Neural cell (in vitro differentiated cells): Measurements from ENCODE around the gene BCAR3. TPM values are rescaled to one million over a fixed set of nuclear protein-coding genes. Genes with fewer than 3 reads are reported as not detected.

Experiments
- H2AFZ ChIP-seq: fragments of 200-600, 300-800 bp; sonication (generic), shearing (Covaris generic); 2 replicates; pipeline ENCODE4 v1.6.0; 2014; ENCODE audit warnings: low read depth, mild to moderate bottlenecking, antibody characterized with exemption, low read length, moderate library complexity
- H3F3A ChIP-seq: fragments of 200-600 bp; shearing (Covaris generic); 2 replicates; pipeline ENCODE4 v1.6.1; 2016; ENCODE audit warnings: mild to moderate bottlenecking, moderate library complexity, mixed read lengths, antibody characterized with exemption, low read length; ENCODE audit not compliant: insufficient read depth, poor library complexity, severe bottlenecking
- H3K27ac ChIP-seq: fragments of 200-600, 300-800 bp; sonication (generic), shearing (Covaris generic); 2 replicates; pipeline ENCODE4 v1.5.1; 2014; ENCODE audit warnings: mild to moderate bottlenecking, low read length, moderate library complexity
- H3K27me3 ChIP-seq: fragments of 300-800, 200-600 bp; sonication (generic), shearing (Covaris generic); 2 replicates; pipeline ENCODE4 v1.6.0; 2014; ENCODE audit warnings: mild to moderate bottlenecking, low read depth, low read length, moderate library complexity; ENCODE audit not compliant: insufficient read depth
- H3K36me3 ChIP-seq: fragments of 300-800, 200-600 bp; sonication (generic), shearing (Covaris generic); 2 replicates; pipeline ENCODE4 v1.5.1; 2014; ENCODE audit warnings: mild to moderate bottlenecking, antibody characterized with exemption, low read length, moderate library complexity; ENCODE audit not compliant: insufficient read depth
- H3K4me2 ChIP-seq: fragments of 300-800, 200-600 bp; sonication (generic), shearing (Covaris generic); 2 replicates; pipeline ENCODE4 v1.6.0; 2014; ENCODE audit warnings: mild to moderate bottlenecking, low read length
- H3K4me3 ChIP-seq: fragments of 300-800, 200-600 bp; sonication (generic), shearing (Covaris generic); 2 replicates; pipeline ENCODE4 v1.5.1; 2014; ENCODE audit warnings: mild to moderate bottlenecking, low read length, moderate library complexity
- H3K79me2 ChIP-seq: fragments of 200-600 bp; shearing (Covaris generic); replicated peaks from 2 replicates; pipeline ENCODE4 v1.6.0; 2014; ENCODE audit warnings: mild to moderate bottlenecking, low read length, moderate library complexity; ENCODE audit not compliant: insufficient read depth
- H3K9ac ChIP-seq: fragments of 300-800, 200-600 bp; sonication (generic), shearing (Covaris generic); 2 replicates; pipeline ENCODE4 v1.6.1; 2016; ENCODE audit warnings: mild to moderate bottlenecking, low read length, mixed read lengths
- H3K9me2 ChIP-seq: fragments of 200-600 bp; shearing (Covaris generic); 2 replicates; pipeline ENCODE4 v1.6.1; 2016; ENCODE audit warnings: mild to moderate bottlenecking, low read length, mixed read lengths; ENCODE audit not compliant: insufficient read depth
- H3K9me3 ChIP-seq: fragments of 200-600, 300-800 bp; sonication (generic), shearing (Covaris generic); 2 replicates; pipeline ENCODE4 v1.6.1; 2016; ENCODE audit warnings: mild to moderate bottlenecking, mixed run types, low read length, moderate library complexity, mixed read lengths
- H4K20me1 ChIP-seq: fragments of 200-600 bp; shearing (Covaris generic); 2 replicates; pipeline ENCODE4 v1.6.1; 2016; ENCODE audit warnings: mild to moderate bottlenecking, mixed run types; ENCODE audit not compliant: insufficient read depth
- EP300 ChIP-seq: fragments of 450-650 bp; conservative IDR thresholded peaks from 2 replicates; pipeline ENCODE4 v1.6.1; 2014; ENCODE audit warnings: antibody characterized with exemption, mild to moderate bottlenecking, moderate library complexity; ENCODE audit not compliant: poor library complexity, severe bottlenecking
- EZH2 ChIP-seq: fragments of 200-600, 300-800 bp; shearing (Covaris generic), sonication (generic); IDR thresholded peaks from 2 replicates; pipeline ENCODE4 v1.6.1; 2014; ENCODE audit warnings: antibody characterized with exemption, low read length, borderline replicate concordance, mild to moderate bottlenecking; ENCODE audit not compliant: insufficient read depth, poor library complexity, severe bottlenecking
- MXI1 ChIP-seq: fragments of 450-650 bp; conservative IDR thresholded peaks from 2 replicates; pipeline ENCODE4 v1.6.1; 2014; ENCODE audit warnings: antibody characterized with exemption, mild to moderate bottlenecking; ENCODE audit not compliant: poor library complexity, severe bottlenecking
- POLR2AphosphoS5 ChIP-seq: IDR thresholded peaks from 2 replicates; pipeline ENCODE4 v1.6.1; 2012
- RAD21 ChIP-seq: fragments of 450-650 bp; conservative IDR thresholded peaks from 2 replicates; pipeline ENCODE4 v1.6.1; 2014; ENCODE audit warnings: antibody characterized with exemption, mild to moderate bottlenecking, moderate library complexity
- SMC3 ChIP-seq: fragments of 450-650 bp; conservative IDR thresholded peaks from 2 replicates; pipeline ENCODE4 v1.6.1; 2014; ENCODE audit warnings: antibody characterized with exemption, mild to moderate bottlenecking, moderate library complexity; ENCODE audit not compliant: poor library complexity
- TAF1 ChIP-seq: IDR thresholded peaks from 2 replicates; pipeline ENCODE4 v1.6.1; 2012; ENCODE audit warnings: low read depth
- polyA plus RNA-seq: library from polyadenylated mRNA; depleted of rRNA; stranded (reverse); fragments of >200 nt; gene quantifications from 2 replicates; pipeline ENCODE4 v1.2.3, GENCODE V29; 2014
- TF ChIP-seq, protein P1 (sequence below): fragments of 450-650 bp; IDR thresholded peaks from 2 replicates; pipeline ENCODE4 v1.5.1; 2014; ENCODE audit warnings: antibody characterized with exemption, mild to moderate bottlenecking, moderate library complexity; ENCODE audit not compliant: poor library complexity, severe bottlenecking
- TF ChIP-seq, protein P2 (sequence below): IDR thresholded peaks from 2 replicates; pipeline ENCODE4 v1.6.1; 2012; ENCODE audit warnings: borderline replicate concordance

Gene BCAR3
- polyA plus RNA-seq, 1 donor from 2014 or later, result 2.5 TPM

DNA sequence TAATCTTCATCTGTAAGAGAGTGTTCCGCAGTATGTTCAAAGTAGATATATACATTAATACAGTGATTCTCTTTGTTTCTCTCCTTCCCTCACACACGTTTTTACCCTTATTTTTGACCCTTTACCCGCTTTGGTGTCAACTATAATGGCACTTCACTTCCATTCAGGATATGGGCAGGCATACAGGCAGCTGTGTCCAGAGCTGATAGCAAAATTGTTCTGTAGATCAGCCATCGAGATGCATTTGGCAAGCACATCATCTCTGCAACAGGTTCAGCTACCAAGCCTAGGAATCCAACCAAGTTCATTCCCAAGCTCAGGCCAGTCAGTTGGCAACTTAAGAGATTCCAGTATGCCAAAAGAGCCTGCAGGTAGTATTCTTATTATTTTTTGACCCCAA lies 158.9 kb downstream of the BCAR3 start:
- H2AFZ ChIP-seq, result no peak overlapping the region
- H3K4me3 ChIP-seq, result no peak overlapping the region
- no peaks in the 10 kb centered on the region for H3K9me3 ChIP-seq
- H4K20me1 ChIP-seq, result peaks cover 7% of the 10 kb centered on the region
- no peaks in the 10 kb centered on the region for H3K27me3 ChIP-seq
- TF ChIP-seq EP300, result no peak
- TF ChIP-seq RAD21, result no peak
- TF ChIP-seq, protein P1, sequence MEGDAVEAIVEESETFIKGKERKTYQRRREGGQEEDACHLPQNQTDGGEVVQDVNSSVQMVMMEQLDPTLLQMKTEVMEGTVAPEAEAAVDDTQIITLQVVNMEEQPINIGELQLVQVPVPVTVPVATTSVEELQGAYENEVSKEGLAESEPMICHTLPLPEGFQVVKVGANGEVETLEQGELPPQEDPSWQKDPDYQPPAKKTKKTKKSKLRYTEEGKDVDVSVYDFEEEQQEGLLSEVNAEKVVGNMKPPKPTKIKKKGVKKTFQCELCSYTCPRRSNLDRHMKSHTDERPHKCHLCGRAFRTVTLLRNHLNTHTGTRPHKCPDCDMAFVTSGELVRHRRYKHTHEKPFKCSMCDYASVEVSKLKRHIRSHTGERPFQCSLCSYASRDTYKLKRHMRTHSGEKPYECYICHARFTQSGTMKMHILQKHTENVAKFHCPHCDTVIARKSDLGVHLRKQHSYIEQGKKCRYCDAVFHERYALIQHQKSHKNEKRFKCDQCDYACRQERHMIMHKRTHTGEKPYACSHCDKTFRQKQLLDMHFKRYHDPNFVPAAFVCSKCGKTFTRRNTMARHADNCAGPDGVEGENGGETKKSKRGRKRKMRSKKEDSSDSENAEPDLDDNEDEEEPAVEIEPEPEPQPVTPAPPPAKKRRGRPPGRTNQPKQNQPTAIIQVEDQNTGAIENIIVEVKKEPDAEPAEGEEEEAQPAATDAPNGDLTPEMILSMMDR, result no peak
- TF ChIP-seq SMC3, result no peak
- no peak for TF ChIP-seq POLR2AphosphoS5
- TF ChIP-seq MXI1, result no peak
- TF ChIP-seq, protein P2, sequence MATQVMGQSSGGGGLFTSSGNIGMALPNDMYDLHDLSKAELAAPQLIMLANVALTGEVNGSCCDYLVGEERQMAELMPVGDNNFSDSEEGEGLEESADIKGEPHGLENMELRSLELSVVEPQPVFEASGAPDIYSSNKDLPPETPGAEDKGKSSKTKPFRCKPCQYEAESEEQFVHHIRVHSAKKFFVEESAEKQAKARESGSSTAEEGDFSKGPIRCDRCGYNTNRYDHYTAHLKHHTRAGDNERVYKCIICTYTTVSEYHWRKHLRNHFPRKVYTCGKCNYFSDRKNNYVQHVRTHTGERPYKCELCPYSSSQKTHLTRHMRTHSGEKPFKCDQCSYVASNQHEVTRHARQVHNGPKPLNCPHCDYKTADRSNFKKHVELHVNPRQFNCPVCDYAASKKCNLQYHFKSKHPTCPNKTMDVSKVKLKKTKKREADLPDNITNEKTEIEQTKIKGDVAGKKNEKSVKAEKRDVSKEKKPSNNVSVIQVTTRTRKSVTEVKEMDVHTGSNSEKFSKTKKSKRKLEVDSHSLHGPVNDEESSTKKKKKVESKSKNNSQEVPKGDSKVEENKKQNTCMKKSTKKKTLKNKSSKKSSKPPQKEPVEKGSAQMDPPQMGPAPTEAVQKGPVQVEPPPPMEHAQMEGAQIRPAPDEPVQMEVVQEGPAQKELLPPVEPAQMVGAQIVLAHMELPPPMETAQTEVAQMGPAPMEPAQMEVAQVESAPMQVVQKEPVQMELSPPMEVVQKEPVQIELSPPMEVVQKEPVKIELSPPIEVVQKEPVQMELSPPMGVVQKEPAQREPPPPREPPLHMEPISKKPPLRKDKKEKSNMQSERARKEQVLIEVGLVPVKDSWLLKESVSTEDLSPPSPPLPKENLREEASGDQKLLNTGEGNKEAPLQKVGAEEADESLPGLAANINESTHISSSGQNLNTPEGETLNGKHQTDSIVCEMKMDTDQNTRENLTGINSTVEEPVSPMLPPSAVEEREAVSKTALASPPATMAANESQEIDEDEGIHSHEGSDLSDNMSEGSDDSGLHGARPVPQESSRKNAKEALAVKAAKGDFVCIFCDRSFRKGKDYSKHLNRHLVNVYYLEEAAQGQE, result no peak
- no peak for TF ChIP-seq EZH2
- TF ChIP-seq TAF1, result no peak
- no peak overlapping the region for H3K27ac ChIP-seq
- H3K79me2 ChIP-seq, result peaks cover 49% of the 10 kb centered on the region
- H3K4me2 ChIP-seq, result no peak overlapping the region
- H3K9ac ChIP-seq, result no peak overlapping the region
- no peaks in the 10 kb centered on the region for H3F3A ChIP-seq
- no peaks in the 10 kb centered on the region for H3K36me3 ChIP-seq
- no peaks in the 10 kb centered on the region for H3K9me2 ChIP-seq

DNA sequence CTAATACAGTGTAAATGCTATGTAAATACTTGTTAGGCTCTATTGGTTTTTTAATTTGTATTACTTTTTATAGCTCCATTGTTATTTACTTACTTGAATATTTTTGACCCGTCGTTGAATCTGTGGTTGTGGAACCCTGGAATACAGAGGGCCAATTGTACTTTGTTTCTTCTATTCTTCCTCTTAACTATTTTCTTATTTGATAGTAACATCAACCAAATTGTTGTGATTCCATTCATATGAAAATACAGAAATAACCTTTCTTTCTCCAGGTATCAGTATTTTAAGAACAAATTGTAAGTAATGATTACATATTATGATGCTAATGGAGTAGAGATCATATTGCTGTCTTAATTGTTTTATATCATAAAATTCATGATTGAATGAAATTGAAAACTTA lies 160.0 kb downstream of the BCAR3 start:
- Histone ChIP-seq H3F3A (no peaks in the 10 kb centered on the region), H3K27ac (no peak overlapping the region), H3K4me2 (no peak overlapping the region), H3K36me3 (no peaks in the 10 kb centered on the region), H3K9ac (no peak overlapping the region), H2AFZ (no peak overlapping the region), H3K9me2 (no peaks in the 10 kb centered on the region), H3K4me3 (no peak overlapping the region), H3K27me3 (no peaks in the 10 kb centered on the region), H4K20me1 (peaks cover 7% of the 10 kb centered on the region), H3K9me3 (no peaks in the 10 kb centered on the region), H3K79me2 (peaks cover 49% of the 10 kb centered on the region)
- TF ChIP-seq TAF1 (no peak), RAD21 (no peak), EZH2 (no peak), POLR2AphosphoS5 (no peak), SMC3 (no peak), EP300 (no peak), MXI1 (no peak)
- TF ChIP-seq, protein P2, result no peak
- TF ChIP-seq, protein P1, result no peak
